Daoy (cell line): ENCODE data around the gene NADSYN1. TPM values are rescaled to one million over a fixed set of nuclear protein-coding genes. Genes with fewer than 3 reads are reported as not detected.
A peak's percentile ranks its signal among the peaks of the same experiment; 100 is the strongest.

Experiments
- DNase-seq: peaks from one replicate; pipeline ENCODE4 v3.0.0-alpha.2; 2015; ENCODE audit warnings: low read depth
- total RNA-seq: library from RNA; depleted of rRNA; stranded (reverse); fragments of >200 nt; shearing (Covaris generic); gene quantifications from 2 replicates; pipeline ENCODE4 v1.2.3, GENCODE V29; 2014

The NADSYN1 gene
- total RNA-seq, 1 experiment from 2014 or later: 21.1 TPM

- no peak for DNase-seq
Measured at GRCh38 chr11:71491531-71491930, 38.5 kb downstream of the NADSYN1 start.

- no peak for DNase-seq
Measured at GRCh38 chr11:71491940-71492339, 38.9 kb downstream of the NADSYN1 start.

DNA sequence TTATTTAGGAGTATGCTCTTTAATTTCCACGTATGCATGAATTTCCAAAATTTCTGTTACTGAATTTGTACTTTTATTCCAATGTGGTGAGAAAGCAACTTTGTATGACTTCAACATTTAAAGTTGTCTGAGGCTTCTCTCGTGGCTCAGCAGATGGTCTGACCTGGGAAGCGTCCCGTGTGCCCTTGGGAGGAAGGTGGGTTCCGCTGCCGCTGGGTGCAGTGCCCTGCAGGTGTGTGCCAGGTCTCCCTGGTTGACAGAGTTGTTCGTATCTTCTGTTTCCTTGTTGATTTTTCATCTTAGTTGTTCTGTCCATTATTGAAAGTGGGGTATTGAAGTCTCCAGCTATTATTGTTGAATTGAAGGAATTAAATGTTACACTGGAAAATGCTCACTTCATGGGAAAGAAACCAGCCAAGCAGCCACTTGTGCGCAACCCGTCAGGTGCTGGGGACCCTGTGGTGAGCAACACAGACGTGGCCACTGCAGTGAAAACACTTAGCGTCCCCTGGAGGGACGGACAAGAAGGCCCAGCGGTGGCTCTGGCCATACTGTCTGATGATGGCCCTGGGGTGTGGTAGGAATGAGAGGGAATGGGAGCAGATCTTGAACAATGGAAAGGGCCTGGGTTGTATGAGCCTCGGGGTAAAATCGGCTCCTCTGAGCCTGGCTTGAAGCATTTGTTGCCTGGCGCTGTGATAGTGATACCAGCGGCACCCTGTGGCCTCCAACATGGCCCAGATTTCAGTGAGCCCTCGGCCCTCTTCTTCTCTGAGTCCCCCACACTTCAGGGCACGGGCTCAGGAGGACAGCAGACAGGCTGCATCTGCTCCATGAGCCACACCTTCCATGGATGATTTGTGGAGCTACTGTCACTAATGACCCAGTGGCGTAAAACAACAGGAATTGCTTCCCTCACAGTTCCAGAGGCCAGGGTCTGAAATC, 42.6 kb downstream of the NADSYN1 start:
- DNase-seq: no peak

DNA sequence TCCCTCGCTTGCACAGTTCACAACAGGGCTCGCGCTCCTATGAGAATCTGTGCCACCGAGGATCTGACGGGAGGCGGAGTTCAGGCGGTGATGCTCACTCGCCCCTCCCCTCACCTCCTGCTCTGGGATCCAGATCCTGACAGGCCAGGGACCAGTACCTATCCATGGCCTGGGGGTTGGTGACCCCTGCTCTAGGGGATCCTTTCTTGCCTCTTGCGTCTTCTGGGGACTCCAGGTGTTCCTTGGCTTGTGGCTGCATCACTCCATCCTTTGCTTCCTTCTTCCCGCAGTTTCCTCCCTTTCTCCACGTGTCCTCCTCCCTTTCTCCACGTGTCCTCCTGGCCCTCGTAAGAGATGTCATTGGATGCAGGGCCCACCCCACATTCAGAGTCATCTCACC, 43.4 kb downstream of the NADSYN1 start:
- no peak for DNase-seq

DNA sequence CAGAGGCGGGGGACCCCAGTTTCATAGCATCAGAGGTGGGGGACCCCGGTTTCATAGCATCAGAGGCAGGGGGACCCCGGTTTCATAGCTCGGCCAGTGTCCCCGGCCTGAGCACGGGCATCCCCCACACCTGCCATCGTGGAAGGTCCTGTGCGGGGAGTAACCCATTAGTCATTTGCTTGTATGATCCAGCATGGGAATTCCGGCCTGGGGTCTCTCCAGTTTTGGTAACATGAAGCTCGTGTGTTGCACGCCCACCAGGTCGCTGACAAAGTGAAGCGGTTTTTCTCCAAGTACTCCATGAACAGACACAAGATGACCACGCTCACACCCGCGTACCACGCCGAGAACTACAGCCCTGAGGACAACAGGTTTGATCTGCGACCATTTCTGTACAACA, 45.1 kb downstream of the NADSYN1 start:
- DNase-seq: no peak

- DNase-seq: no peak
Measured at GRCh38 chr11:71499125-71499524, 46.1 kb downstream of the NADSYN1 start.

GRCh38 chr11:71499546-71499945, 46.5 kb downstream of the NADSYN1 start:
- peak; percentile 21 for DNase-seq

DNA sequence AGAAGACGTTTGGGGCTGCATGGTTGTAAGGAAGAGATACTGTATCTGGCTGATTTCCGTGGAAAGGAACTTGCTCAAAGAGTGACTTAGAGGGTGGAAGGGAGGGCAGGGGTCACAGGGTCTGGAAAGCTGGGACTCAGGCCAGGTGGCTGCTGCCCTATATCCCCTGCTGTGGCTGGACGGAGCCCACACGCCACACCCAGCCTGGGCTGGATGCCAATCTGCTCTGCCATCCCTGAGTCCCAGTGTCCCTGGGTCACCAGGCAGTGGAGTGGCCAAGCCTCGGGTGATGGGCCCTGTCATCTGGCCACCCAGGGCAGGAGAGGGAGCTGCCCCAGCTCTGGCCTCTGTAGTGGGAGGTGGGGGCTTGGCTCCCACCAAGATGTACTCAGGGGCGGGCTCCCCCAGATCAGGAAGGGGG, 47.6 kb downstream of the NADSYN1 start:
- DNase-seq: no peak

DNA sequence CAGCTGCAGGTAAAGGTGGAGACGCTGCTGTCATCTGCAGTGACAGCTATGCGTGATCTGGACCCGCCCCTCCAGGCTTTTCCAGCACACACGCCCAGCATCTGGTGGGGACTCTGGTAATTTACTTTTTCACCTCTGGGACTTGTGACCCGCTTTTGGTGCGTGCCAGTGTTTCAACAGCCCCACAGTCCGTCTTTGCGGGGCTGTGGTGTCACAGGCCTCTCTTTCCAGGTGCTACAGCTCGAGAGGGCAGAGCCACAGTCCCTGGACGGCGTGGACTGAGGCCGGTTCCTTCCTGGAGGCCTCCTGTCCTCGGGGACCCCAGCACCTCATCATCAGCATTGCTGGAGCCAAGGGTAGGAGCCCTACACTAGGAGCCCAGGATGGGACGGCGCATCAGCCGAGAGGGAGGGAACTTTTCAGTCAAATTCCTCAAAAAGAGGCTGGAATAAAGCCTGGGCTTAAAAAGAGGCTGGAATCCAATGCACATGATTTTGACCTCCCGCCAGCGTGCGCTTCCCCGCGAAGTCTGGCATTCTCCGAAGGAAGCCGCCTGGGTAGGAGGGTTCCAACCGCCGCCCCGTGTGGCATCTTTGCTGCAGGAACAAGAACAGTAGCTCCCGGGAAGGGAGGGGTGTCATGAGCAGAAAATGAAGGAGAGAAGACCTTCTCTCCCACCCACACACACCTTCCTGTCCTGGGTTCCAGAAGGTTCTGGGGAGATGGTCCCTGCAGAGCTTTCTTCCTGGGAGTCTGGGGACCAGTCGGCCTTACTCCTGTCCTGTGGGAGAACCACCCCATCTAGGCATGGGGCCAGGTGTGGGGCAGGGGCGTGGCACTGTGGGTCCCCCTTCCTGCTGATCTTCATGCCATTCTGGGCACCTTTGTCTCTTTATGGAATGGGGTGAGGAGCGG, 48.3 kb downstream of the NADSYN1 start:
- DNase-seq: no peak

- DNase-seq: no peak
Measured at GRCh38 chr11:71502026-71502425, 49.0 kb downstream of the NADSYN1 start.

DNA sequence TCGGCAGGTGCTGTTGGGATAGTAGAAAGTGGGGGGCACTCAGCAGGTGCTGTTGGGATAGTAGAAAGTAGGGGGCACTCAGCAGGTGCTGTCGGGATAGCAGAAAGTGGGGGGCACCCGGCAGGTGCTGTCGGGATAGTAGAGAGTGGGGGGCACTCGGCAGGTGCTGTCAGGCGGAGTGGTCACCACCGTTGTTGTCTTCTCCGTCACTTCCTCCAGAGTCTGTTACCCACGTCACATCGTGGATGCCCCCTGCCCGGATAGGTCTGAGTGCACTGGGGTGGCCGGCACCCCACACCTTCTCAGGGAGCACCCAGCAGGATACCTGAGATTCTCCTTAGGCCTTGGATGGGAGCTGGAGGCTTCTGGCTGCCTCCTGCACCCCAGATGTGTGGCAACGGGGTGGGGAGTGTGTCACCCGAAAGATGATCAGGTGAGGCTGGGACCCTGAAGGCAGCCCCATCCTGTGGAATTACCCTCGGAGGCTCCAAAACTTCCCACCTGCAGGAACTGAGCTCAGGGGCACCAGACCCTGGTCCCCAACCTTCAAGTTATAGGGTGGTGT, 50.0 kb downstream of the NADSYN1 start:
- DNase-seq: no peak

GRCh38 chr11:71504531-71504930, 51.5 kb downstream of the NADSYN1 start:
- DNase-seq: no peak

- no peak for DNase-seq
Measured at GRCh38 chr11:71505001-71505400, 52.0 kb downstream of the NADSYN1 start.

- no peak for DNase-seq
Measured at GRCh38 chr11:71505781-71506180, 52.8 kb downstream of the NADSYN1 start.

- DNase-seq: no peak
Measured at GRCh38 chr11:71507102-71507501, 54.1 kb downstream of the NADSYN1 start.

- no peak for DNase-seq
Measured at GRCh38 chr11:71518506-71519471, 65.8 kb downstream of the NADSYN1 start.

DNA sequence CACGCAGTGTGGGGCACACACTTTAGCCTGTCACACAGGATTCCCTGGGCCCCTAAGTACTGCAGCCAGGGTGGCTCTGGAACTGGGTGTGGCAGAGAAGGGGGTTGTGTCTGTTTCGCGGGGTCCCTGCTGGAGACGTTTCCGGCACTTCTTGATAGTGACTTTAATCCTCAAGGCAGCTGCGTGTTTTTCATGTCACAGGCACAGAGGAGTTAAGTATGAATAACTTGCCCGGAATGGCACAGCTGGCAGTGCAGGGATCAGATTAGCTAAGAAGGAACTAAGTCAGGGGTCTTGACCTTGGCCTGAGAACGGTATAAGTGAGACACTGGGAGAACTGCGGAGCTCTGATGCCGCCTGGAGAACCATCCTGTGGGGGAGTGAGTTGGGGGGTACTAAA, 66.5 kb downstream of the NADSYN1 start:
- DNase-seq: no peak

- DNase-seq: no peak
Measured at GRCh38 chr11:71525188-71525937, 72.4 kb downstream of the NADSYN1 start.

DNA sequence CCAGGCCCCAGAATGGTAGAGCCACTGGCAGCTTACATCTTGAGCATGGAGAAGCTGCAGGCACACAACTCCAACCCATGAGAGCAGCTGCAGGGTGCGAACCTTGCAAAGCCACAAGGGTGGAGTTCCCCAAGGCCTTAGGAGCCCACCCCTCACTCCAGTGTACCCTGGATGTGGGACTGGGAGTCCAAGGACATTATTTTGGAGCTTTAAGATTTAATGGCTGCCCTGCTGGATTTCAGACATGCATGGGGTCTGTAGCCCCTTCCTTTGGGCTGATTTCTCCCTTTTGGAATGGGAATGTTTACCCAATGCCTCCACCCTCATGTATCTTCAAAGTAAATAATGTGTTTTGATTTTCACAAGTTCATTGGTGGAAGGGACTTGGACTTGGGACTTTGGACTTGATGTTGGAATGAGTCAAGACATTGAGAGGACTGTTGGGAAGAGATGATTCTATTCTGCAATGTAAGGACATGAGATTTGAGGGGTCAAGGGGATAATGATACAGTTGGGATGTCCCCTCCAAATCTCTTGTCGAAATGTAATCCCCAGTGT, 73.0 kb downstream of the NADSYN1 start:
- no peak for DNase-seq
